Body of pancreas (tissue), 4 donors: Measurements from ENCODE around the gene PDHA1.

ENCODE experiments used
- CTCF ChIP-seq, 7 experiments: fragments of 450-650 bp in 4 of 7; fragments of 200-600 bp in 3 of 7; sonication (generic) in 3 of 7; IDR thresholded peaks; one replicate each; pipeline ENCODE4 v1.5.1; 2016 to 2019; ENCODE audit warnings: antibody characterized with exemption in 7 of 7
- POLR2A ChIP-seq, 3 donors: fragments of 450-650 bp; IDR thresholded peaks; one replicate each; pipeline ENCODE4 v1.6.1; 2016; ENCODE audit warnings: antibody characterized with exemption in 3 of 3, mild to moderate bottlenecking in 2 of 3

- TF ChIP-seq POLR2A (IDR thresholded peaks at IDR 0.05) (no peak), CTCF (IDR thresholded peaks at IDR 0.05) (no peak)
Observed at GRCh38 chrX:19358521-19358920, 14.8 kb downstream of the PDHA1 start.
